Measurements from ENCODE around the gene CD47.

CD47 gene

GRCh38 chr3:108098003-108098370, 7.2 kb upstream of the CD47 start:
- H3K4me3 ChIP-seq (replicated peaks in 1 of 2; ENCODE audit: low read depth in 2 of 2, low read length in 2 of 2) = no peak overlapping the region
- TF ChIP-seq CTCF (IDR thresholded peaks at IDR 0.05; ENCODE audit: low read depth, low read length) = no peak
- no peak for DNase-seq (ENCODE audit: low read depth in 2 of 2)

GRCh38 chr3:108097322-108098002, 6.6 kb upstream of the CD47 start:
- no peak for TF ChIP-seq CTCF (IDR thresholded peaks at IDR 0.05; ENCODE audit: low read depth, low read length)
- no peak overlapping the region for H3K4me3 ChIP-seq (replicated peaks in 1 of 2; ENCODE audit: low read depth in 2 of 2, low read length in 2 of 2)
- DNase-seq (ENCODE audit: low read depth in 2 of 2) = no peak

- H3K4me3 ChIP-seq (replicated peaks in 1 of 2; ENCODE audit: low read depth in 2 of 2, low read length in 2 of 2) = no peak overlapping the region
- DNase-seq (ENCODE audit: low read depth in 2 of 2) = no peak
- TF ChIP-seq CTCF (IDR thresholded peaks at IDR 0.05; ENCODE audit: low read depth, low read length) = no peak
These were observed 5.9 kb upstream of the CD47 start for GRCh38 chr3:108096532-108097321.

GRCh38 chr3:108093616-108094015, 2.8 kb upstream of the CD47 start:
- no peak for DNase-seq (ENCODE audit: low read depth in 2 of 2)
- TF ChIP-seq CTCF (IDR thresholded peaks at IDR 0.05; ENCODE audit: low read depth, low read length) = no peak
- no peak overlapping the region for H3K4me3 ChIP-seq (replicated peaks in 1 of 2; ENCODE audit: low read depth in 2 of 2, low read length in 2 of 2)

GRCh38 chr3:108093021-108093420, 2.2 kb upstream of the CD47 start:
- DNase-seq (ENCODE audit: low read depth in 2 of 2) = no peak
- H3K4me3 ChIP-seq (replicated peaks in 1 of 2; ENCODE audit: low read depth in 2 of 2, low read length in 2 of 2) = no peak overlapping the region
- TF ChIP-seq CTCF (IDR thresholded peaks at IDR 0.05; ENCODE audit: low read depth, low read length) = no peak

- DNase-seq (ENCODE audit: low read depth in 2 of 2) = no peak
- no peak for TF ChIP-seq CTCF (IDR thresholded peaks at IDR 0.05; ENCODE audit: low read depth, low read length)
- H3K4me3 ChIP-seq (replicated peaks in 1 of 2; ENCODE audit: low read depth in 2 of 2, low read length in 2 of 2) = no peak overlapping the region
These were observed 1.7 kb upstream of the CD47 start for GRCh38 chr3:108092501-108092900.

Measured in cardiac fibroblast (primary cell).